ENCODE data around the gene LUC7L3. TPM values are rescaled to one million over a fixed set of nuclear protein-coding genes. Genes with fewer than 3 reads are reported as not detected.

LUC7L3 gene
- total and polyA plus RNA-seq, 10 of the 15 experiments (the other 5 are each of a cell fraction or from before 2014, with no cell fraction given), result 51.3 to 176 (median 149) TPM

GRCh38 chr17:50728881-50729765, 9.7 kb downstream of the LUC7L3 start:
- no peak overlapping the region for H3K27ac ChIP-seq (ENCODE audit: control insufficient read depth, insufficient read depth)
- intact Hi-C loops (cut with micrococcal nuclease; ENCODE audit: unreplicated experiment), result no loop called here
- no peak overlapping the region for H2AFZ ChIP-seq (ENCODE audit: control insufficient read depth, low read depth, low read length)
- H3K9me3 ChIP-seq (replicated peaks; ENCODE audit: control insufficient read depth, insufficient read depth, low read length), result no peaks in the 10 kb centered on the region
- H3K36me3 ChIP-seq (ENCODE audit: control insufficient read depth in 2 of 2, insufficient read depth in 2 of 2, low read length in 1 of 2), result peaks cover 0 to 2% of the 10 kb centered on the region in 2 experiments; a peak in 3 of 4 replicates
- 57% methylated on average over 5 of the region's 5 CpGs for WGBS (ENCODE audit: insufficient coverage, insufficient replicate concordance, low lambda C conversion rate, missing lambda C conversion rate)
- H3K9ac ChIP-seq (ENCODE audit: control insufficient read depth, insufficient read depth, low read length), result no peak overlapping the region
- in situ Hi-C loops (cut with MboI), result no loop called here
- H4K20me1 ChIP-seq (ENCODE audit: control insufficient read depth, insufficient read depth), result peaks cover 15% of the 10 kb centered on the region; the same call in 1 of the 2 replicates
- RAD21 ChIA-PET (ENCODE audit: unreplicated experiment), result no interaction called here
- POLR2A ChIA-PET, result interaction anchor here (1.1 kb wide), 1 partner anchor 9 kb away, joined by 3 read pairs; no protein-coding TSS in a partner anchor
- SMC1A ChIA-PET (ENCODE audit: uncharacterized antibody, unreplicated experiment), result no interaction called here
- CTCF ChIA-PET, result no interaction called here
- BruUV-seq (replicated peaks), result TSS peak; percentile 18
- no peaks in the 10 kb centered on the region for H3K27me3 ChIP-seq (replicated peaks in 1 of 2; ENCODE audit: control insufficient read depth in 2 of 2, insufficient read depth in 2 of 2, low read length in 1 of 2)
- H3K79me2 ChIP-seq (ENCODE audit: control insufficient read depth, insufficient read depth, low read length), result peaks cover 91% of the 10 kb centered on the region
- no peaks in the 10 kb centered on the region for H3K4me1 ChIP-seq (ENCODE audit: control insufficient read depth, insufficient read depth, low read length)
- DNase-seq (ENCODE audit: low read depth, low spot score) (no peak), ATAC-seq (no peak), FAIRE-seq (no peak)
- no peak overlapping the region for H3K4me3 ChIP-seq
- no peak overlapping the region for H3K4me2 ChIP-seq (ENCODE audit: control insufficient read depth, insufficient read depth)
- no peak for TF ChIP-seq CEBPZ (IDR thresholded peaks at IDR 0.05; ENCODE audit: low read depth, low read length)
- TF ChIP-seq NR2C2 (IDR thresholded peaks at IDR 0.05; ENCODE audit: borderline replicate concordance, control insufficient read depth, insufficient read length, low read depth), result no peak
- TF ChIP-seq MTA3 (IDR thresholded peaks at IDR 0.05; ENCODE audit: borderline replicate concordance, low read length), result no peak
- no peak for TF ChIP-seq E2F4 (IDR thresholded peaks at IDR 0.05; ENCODE audit: low read depth, low read length)
- TF ChIP-seq, protein P1, sequence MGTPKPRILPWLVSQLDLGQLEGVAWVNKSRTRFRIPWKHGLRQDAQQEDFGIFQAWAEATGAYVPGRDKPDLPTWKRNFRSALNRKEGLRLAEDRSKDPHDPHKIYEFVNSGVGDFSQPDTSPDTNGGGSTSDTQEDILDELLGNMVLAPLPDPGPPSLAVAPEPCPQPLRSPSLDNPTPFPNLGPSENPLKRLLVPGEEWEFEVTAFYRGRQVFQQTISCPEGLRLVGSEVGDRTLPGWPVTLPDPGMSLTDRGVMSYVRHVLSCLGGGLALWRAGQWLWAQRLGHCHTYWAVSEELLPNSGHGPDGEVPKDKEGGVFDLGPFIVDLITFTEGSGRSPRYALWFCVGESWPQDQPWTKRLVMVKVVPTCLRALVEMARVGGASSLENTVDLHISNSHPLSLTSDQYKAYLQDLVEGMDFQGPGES (IDR thresholded peaks at IDR 0.05), result no peak
- TF ChIP-seq RAD21 (IDR thresholded peaks at IDR 0.05; ENCODE audit: insufficient read depth, low read depth, low read length), result no peak
- TF ChIP-seq JUNB (IDR thresholded peaks at IDR 0.05), result no peak
- no peak for TF ChIP-seq ZSCAN29 (IDR thresholded peaks at IDR 0.05)
- TF ChIP-seq CHD4 (IDR thresholded peaks at IDR 0.05), result no peak
- TF ChIP-seq SIX5 (IDR thresholded peaks at IDR 0.05; ENCODE audit: low read depth, low read length, severe bottlenecking), result no peak
- no peak for TF ChIP-seq PML (IDR thresholded peaks at IDR 0.05; ENCODE audit: low read length)
- TF ChIP-seq RBBP5 (conservative IDR thresholded peaks at IDR 0.05), result no peak
- no peak for TF ChIP-seq CREB1 (IDR thresholded peaks at IDR 0.05; ENCODE audit: low read depth)
- TF ChIP-seq, protein P2, sequence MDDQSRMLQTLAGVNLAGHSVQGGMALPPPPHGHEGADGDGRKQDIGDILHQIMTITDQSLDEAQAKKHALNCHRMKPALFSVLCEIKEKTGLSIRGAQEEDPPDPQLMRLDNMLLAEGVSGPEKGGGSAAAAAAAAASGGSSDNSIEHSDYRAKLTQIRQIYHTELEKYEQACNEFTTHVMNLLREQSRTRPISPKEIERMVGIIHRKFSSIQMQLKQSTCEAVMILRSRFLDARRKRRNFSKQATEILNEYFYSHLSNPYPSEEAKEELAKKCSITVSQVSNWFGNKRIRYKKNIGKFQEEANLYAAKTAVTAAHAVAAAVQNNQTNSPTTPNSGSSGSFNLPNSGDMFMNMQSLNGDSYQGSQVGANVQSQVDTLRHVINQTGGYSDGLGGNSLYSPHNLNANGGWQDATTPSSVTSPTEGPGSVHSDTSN (IDR thresholded peaks at IDR 0.05; ENCODE audit: insufficient replicate concordance, low read depth, low read length), result no peak
- no peak for TF ChIP-seq SRF (IDR thresholded peaks at IDR 0.05; ENCODE audit: low read depth in 2 of 2, low read length in 2 of 2)
- no peak for TF ChIP-seq SMAD1 (IDR thresholded peaks at IDR 0.05; ENCODE audit: low read depth, partially characterized antibody)

All from GM12878 (cell line).